ENCODE data around the gene ADGRL3. TPM values are rescaled to one million over a fixed set of nuclear protein-coding genes. Genes with fewer than 3 reads are reported as not detected.

The ADGRL3 gene
- total and polyA plus RNA-seq, 12 donors: 2.4 to 182 (median 22.1) TPM

DNA sequence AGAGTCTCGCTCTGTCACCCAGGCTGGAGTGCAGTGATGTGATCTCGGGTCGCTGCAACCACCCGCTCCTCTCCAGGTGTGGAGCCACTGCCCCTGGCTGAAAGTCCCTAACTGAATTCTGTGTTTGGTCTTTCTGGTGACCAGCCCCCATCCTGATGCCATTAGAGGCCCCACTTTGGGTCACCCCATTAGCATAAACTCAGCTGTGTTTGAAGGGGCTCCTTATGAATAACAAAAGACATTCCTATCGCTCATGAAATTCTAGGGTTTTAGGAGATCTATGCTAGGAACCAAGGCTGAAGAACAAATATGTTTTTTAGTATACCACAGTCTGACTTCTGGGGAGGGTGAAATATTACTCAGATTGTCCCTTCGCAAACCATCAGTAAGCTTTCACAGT, 652.9 kb downstream of the ADGRL3 start:
- no peak for DNase-seq
- 86 to 94% (median 91%) methylated on average over 6 of the region's 6 CpGs for WGBS, 4 donors
- no peaks in the 10 kb centered on the region for H3K36me3 ChIP-seq (replicated peaks in 1 of 2)
- no peak overlapping the region for H3K4me3 ChIP-seq
- no peaks in the 10 kb centered on the region for H3K9me3 ChIP-seq (replicated peaks in 1 of 3)
- no peaks in the 10 kb centered on the region for H3K4me1 ChIP-seq (replicated peaks in 1 of 2)
- H3K27me3 ChIP-seq: no peaks in the 10 kb centered on the region
- TF ChIP-seq CTCF (IDR thresholded peaks at IDR 0.05) (no peak), POLR2A (IDR thresholded peaks at IDR 0.05) (no peak)
- intact Hi-C loops (cut with DNase I): no loop called here
- no peak overlapping the region for H3K27ac ChIP-seq

DNA sequence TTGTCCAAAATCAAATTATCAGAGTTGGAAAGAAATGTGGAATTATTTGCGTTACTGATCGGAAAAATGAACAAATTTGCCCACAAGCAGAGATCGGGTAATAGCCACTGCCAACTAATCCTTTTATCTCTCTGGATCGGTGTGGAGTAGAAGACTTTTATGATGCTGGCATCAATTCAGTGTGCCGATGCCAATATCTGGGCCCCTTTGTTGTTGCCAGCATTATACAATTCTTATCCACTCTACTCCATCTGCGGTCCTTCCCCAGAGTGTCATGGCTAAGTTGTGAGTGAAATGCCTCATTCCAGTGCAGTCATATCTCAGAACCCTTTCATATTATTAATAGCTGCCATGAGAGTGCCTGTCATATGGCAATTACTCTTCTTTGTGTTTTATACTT, 660.2 kb downstream of the ADGRL3 start:
- Histone ChIP-seq H3K36me3 (replicated peaks in 1 of 2) (no peaks in the 10 kb centered on the region), H3K27ac (no peak overlapping the region), H3K4me1 (replicated peaks in 1 of 2) (no peaks in the 10 kb centered on the region), H3K27me3 (no peaks in the 10 kb centered on the region), H3K9me3 (replicated peaks in 1 of 3) (no peaks in the 10 kb centered on the region), H3K4me3 (no peak overlapping the region)
- 82 to 89% (median 88%) methylated on average over 6 of the region's 6 CpGs for WGBS, 4 donors
- no peak for TF ChIP-seq POLR2A (IDR thresholded peaks at IDR 0.05)
- TF ChIP-seq CTCF (IDR thresholded peaks at IDR 0.05): no peak
- intact Hi-C loops (cut with DNase I): no loop called here
- DNase-seq: no peak

DNA sequence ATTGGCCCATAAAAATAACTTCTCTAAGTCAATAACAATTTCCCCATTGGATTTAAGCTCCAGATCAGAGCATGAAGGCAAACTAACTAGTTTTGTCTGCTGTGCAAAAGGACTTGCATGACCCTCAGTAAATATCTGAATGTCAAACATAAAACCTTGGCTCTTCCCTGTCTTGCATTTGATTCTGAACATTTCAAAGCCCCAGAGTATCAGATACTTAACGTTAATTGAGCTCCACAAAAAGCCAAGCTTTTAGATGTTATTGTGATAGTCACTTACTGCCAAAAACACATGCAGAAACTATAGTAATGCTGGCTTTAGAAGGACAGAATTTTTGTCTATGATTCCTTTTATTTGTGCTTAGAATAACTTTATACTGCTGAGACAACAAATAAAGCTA, 664.2 kb downstream of the ADGRL3 start:
- Histone ChIP-seq H3K27ac (no peak overlapping the region), H3K27me3 (no peaks in the 10 kb centered on the region), H3K36me3 (replicated peaks in 1 of 2) (no peaks in the 10 kb centered on the region), H3K4me1 (replicated peaks in 1 of 2) (no peaks in the 10 kb centered on the region), H3K9me3 (replicated peaks in 1 of 3) (no peaks in the 10 kb centered on the region), H3K4me3 (no peak overlapping the region)
- TF ChIP-seq CTCF (IDR thresholded peaks at IDR 0.05) (no peak), POLR2A (IDR thresholded peaks at IDR 0.05) (no peak)
- no peak for DNase-seq
- intact Hi-C loops (cut with DNase I): no loop called here
- WGBS, 4 donors: 50 to 67% (median 62%) methylated on average over 1 of the region's 1 CpG

- intact Hi-C loops (cut with DNase I): no loop called here
- Histone ChIP-seq H3K27ac (no peak overlapping the region), H3K4me3 (no peak overlapping the region), H3K4me1 (replicated peaks in 1 of 2) (no peaks in the 10 kb centered on the region), H3K36me3 (replicated peaks in 1 of 2) (peaks cover 0 to 4% of the 10 kb centered on the region in 2 donors), H3K9me3 (replicated peaks in 1 of 3) (no peaks in the 10 kb centered on the region), H3K27me3 (no peaks in the 10 kb centered on the region)
- TF ChIP-seq CTCF (IDR thresholded peaks at IDR 0.05) (no peak), POLR2A (IDR thresholded peaks at IDR 0.05) (no peak)
- DNase-seq: no peak
- WGBS, 4 donors: 64 to 83% (median 77%) methylated on average over 4 of the region's 4 CpGs
These were observed 666.4 kb downstream of the ADGRL3 start for GRCh38 chr4:61866378-61867030.

All from adrenal gland (tissue), 12 donors.